DOHH2 (cell line): ENCODE data around the gene KCNJ15.

ENCODE experiments used
- H3F3A ChIP-seq: fragments of 200-600 bp; sonication (generic), shearing (Covaris generic); 2 replicates; pipeline ENCODE4 v1.6.0; 2016; ENCODE audit warnings: antibody characterized with exemption, mild to moderate bottlenecking; ENCODE audit not compliant: control insufficient read depth, insufficient read depth
- H3K27ac ChIP-seq: fragments of 200-600 bp; sonication (generic); 2 replicates; pipeline ENCODE4 v1.5.1; 2014; ENCODE audit warnings: low read depth, mild to moderate bottlenecking, low read length, moderate library complexity
- H3K27me3 ChIP-seq: fragments of 200-600 bp; sonication (generic); 2 replicates; pipeline ENCODE4 v1.6.1; 2014; ENCODE audit warnings: mild to moderate bottlenecking, low read length, mixed read lengths; ENCODE audit not compliant: control insufficient read depth
- H3K36me3 ChIP-seq: fragments of 200-600 bp; sonication (generic); 2 replicates; pipeline ENCODE4 v1.6.1; 2014; ENCODE audit warnings: mild to moderate bottlenecking, low read length, moderate library complexity, mixed read lengths; ENCODE audit not compliant: control insufficient read depth
- H3K4me1 ChIP-seq: fragments of 200-600 bp; sonication (generic); 2 replicates; pipeline ENCODE4 v1.6.1; 2014; ENCODE audit warnings: mild to moderate bottlenecking, low read length, mixed read lengths; ENCODE audit not compliant: control insufficient read depth
- H3K4me2 ChIP-seq: fragments of 200-600 bp; sonication (generic); 2 replicates; pipeline ENCODE4 v1.6.0; 2014; ENCODE audit warnings: mild to moderate bottlenecking, low read length, moderate library complexity
- H3K4me3 ChIP-seq: fragments of 200-600 bp; sonication (generic); 2 replicates; pipeline ENCODE4 v1.5.1; 2014; ENCODE audit warnings: mild to moderate bottlenecking, low read length, mixed read lengths
- H3K79me2 ChIP-seq: fragments of 200-600 bp; sonication (generic); 2 replicates; pipeline ENCODE4 v1.6.1; 2014; ENCODE audit warnings: mild to moderate bottlenecking, low read length, mixed read lengths; ENCODE audit not compliant: control insufficient read depth
- H3K9me2 ChIP-seq: fragments of 200-600 bp; sonication (generic); replicated peaks from 2 replicates; pipeline ENCODE4 v1.6.1; 2014; ENCODE audit warnings: mild to moderate bottlenecking, low read length, mixed read lengths; ENCODE audit not compliant: control insufficient read depth
- H3K9me3 ChIP-seq: fragments of 200-600 bp; sonication (generic); 2 replicates; pipeline ENCODE4 v1.6.1; 2014; ENCODE audit warnings: antibody characterized with exemption, low read length, mixed read lengths; ENCODE audit not compliant: control insufficient read depth, insufficient read depth
- H4K20me1 ChIP-seq: fragments of 200-600 bp; sonication (generic); 2 replicates; pipeline ENCODE4 v1.6.0; 2014; ENCODE audit warnings: low read depth, mild to moderate bottlenecking, antibody characterized with exemption, low read length, moderate library complexity; ENCODE audit not compliant: control insufficient read depth, insufficient read depth
- CTCF ChIP-seq: fragments of 200-600 bp; sonication (generic); IDR thresholded peaks from one replicate; pipeline ENCODE4 v1.5.1; 2014; ENCODE audit warnings: antibody characterized with exemption, mild to moderate bottlenecking, low read depth, low read length; ENCODE audit not compliant: poor library complexity, severe bottlenecking
- EZH2phosphoT487 ChIP-seq: fragments of 200-600 bp; sonication (generic); IDR thresholded peaks from 2 replicates; pipeline ENCODE4 v1.6.1; 2017; ENCODE audit warnings: borderline replicate concordance, mild to moderate bottlenecking, antibody characterized with exemption, low read length, moderate library complexity, mixed read lengths

KCNJ15 gene

GRCh38 chr21:38355353-38355752, 98.6 kb downstream of the KCNJ15 start:
- Histone ChIP-seq H3K4me2 (no peak overlapping the region), H4K20me1 (no peaks in the 10 kb centered on the region), H3K4me1 (no peaks in the 10 kb centered on the region), H3F3A (no peaks in the 10 kb centered on the region), H3K9me2 (no peaks in the 10 kb centered on the region), H3K9me3 (no peaks in the 10 kb centered on the region), H3K27me3 (no peaks in the 10 kb centered on the region), H3K4me3 (no peak overlapping the region), H3K79me2 (no peaks in the 10 kb centered on the region), H3K27ac (no peak overlapping the region), H3K36me3 (no peaks in the 10 kb centered on the region)
- TF ChIP-seq CTCF (no peak), EZH2phosphoT487 (no peak)

DNA sequence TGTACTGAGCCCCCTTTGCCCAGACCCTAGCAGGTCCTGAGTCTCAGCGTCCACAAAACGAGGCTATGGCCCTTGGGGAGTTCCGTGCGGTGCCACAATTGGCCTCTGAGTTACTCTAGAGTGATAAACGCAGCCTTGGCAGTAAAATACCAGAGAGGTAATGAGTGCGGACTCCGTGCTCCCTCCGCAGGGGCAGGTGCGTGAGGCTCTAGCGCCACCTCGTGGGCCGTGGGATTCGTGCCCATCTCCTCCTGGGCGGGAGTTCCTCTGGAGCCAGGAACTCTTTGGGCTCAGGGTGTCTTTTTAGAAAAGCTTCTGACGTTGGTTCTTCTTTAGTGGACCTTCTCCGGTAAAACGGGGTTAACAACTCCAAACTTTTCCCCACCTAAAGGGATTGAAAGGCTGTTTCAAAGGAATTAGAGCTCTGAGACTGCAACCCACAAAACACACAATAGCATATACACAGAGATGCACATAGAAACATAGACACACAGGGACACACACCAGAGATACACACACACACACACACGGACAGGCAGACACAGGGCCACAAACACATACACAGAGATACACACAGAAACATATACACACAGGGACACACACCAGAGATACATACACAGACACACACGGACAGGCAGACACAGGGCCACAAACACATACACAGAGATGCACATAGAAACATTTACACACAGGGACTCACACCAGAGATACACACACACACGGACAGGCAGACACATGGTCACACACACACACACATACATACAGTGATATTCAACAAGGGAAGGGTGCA, 99.4 kb downstream of the KCNJ15 start:
- Histone ChIP-seq H3K27me3 (no peaks in the 10 kb centered on the region), H3K9me3 (no peaks in the 10 kb centered on the region), H3K79me2 (no peaks in the 10 kb centered on the region), H3K9me2 (no peaks in the 10 kb centered on the region), H3K4me3 (no peak overlapping the region), H3K27ac (no peak overlapping the region), H3K4me2 (no peak overlapping the region), H3K36me3 (no peaks in the 10 kb centered on the region), H4K20me1 (no peaks in the 10 kb centered on the region), H3K4me1 (no peaks in the 10 kb centered on the region), H3F3A (no peaks in the 10 kb centered on the region)
- TF ChIP-seq EZH2phosphoT487: no peak
- peak; percentile 91 for TF ChIP-seq CTCF
